K562 (cell line): Measurements from ENCODE around the gene PDRG1. TPM values are rescaled to one million over a fixed set of nuclear protein-coding genes. Genes with fewer than 3 reads are reported as not detected.
A peak's percentile ranks its signal among the peaks of the same experiment; 100 is the strongest.

Experiments
- ARNT ChIP-seq, 2 experiments: fragments of 450-650 bp; IDR thresholded peaks; 2 replicates each; pipeline ENCODE4 v1.6.1; 2016; ENCODE audit warnings: mild to moderate bottlenecking in 1 of 2
- ASH1L ChIP-seq: fragments of 450-650 bp; IDR thresholded peaks from 2 replicates; pipeline ENCODE4 v1.6.1; 2018; ENCODE audit warnings: borderline replicate concordance, mild to moderate bottlenecking, low read depth; ENCODE audit not compliant: partially characterized antibody
- ATF3 ChIP-seq, 2 experiments: fragments of 450-650 bp in 1 of 2; sonication (generic) in 1 of 2; formaldehyde crosslinking in 1 of 2; IDR thresholded peaks in 1 of 2; conservative IDR thresholded peaks in 1 of 2; 2 replicates each; pipeline versions ENCODE4 v1.6.1 to v1.8.1; 2016 to 2023; ENCODE audit warnings: mild to moderate bottlenecking in 2 of 2, moderate library complexity in 2 of 2, inconsistent platforms in 1 of 2, missing genetic modification reagents in 1 of 2
- BRCA1 ChIP-seq, 2 experiments: fragments of 450-650 bp in 1 of 2; sonication (generic) in 1 of 2; formaldehyde crosslinking in 1 of 2; IDR thresholded peaks; 2 replicates each; pipeline versions ENCODE4 v1.5.0 to v1.6.1; 2017 to 2020; ENCODE audit warnings: mild to moderate bottlenecking in 1 of 2, missing genetic modification reagents in 1 of 2
- DEAF1 ChIP-seq: fragments of 450-650 bp; formaldehyde crosslinking; IDR thresholded peaks from 2 replicates; pipeline ENCODE4 v1.4.0; 2020; ENCODE audit warnings: mild to moderate bottlenecking, moderate library complexity
- JUND ChIP-seq, 2 experiments: IDR thresholded peaks; 2 replicates in 1 of 2; 3 replicates in 1 of 2; pipeline ENCODE4 v1.6.1; 2011; ENCODE audit warnings: borderline replicate concordance in 2 of 2, low read depth in 2 of 2, low read length in 2 of 2, improper control_type of control experiment in 1 of 2, missing biosample characterization in 1 of 2, missing genetic modification characterization in 1 of 2, missing genetic modification reagents in 1 of 2
- MLX ChIP-seq, 2 experiments: fragments of 450-650 bp in 1 of 2; sonication (generic) in 1 of 2; formaldehyde crosslinking; conservative IDR thresholded peaks; 2 replicates each; pipeline versions ENCODE4 v1.4.0 to v1.8.1; 2020 to 2022; ENCODE audit warnings: mild to moderate bottlenecking in 1 of 2, missing genetic modification reagents in 1 of 2
- NR2C1 ChIP-seq, 2 experiments: fragments of 450-650 bp; IDR thresholded peaks; 2 replicates each; pipeline ENCODE4 v1.6.1; 2017; ENCODE audit warnings: mild to moderate bottlenecking in 2 of 2, antibody characterized with exemption in 1 of 2, inconsistent platforms in 1 of 2, missing compliant biosample characterization in 1 of 2, missing genetic modification characterization in 1 of 2
- POLR2AphosphoS5 ChIP-seq: IDR thresholded peaks from 2 replicates; pipeline ENCODE4 v1.6.1; 2011; ENCODE audit warnings: mild to moderate bottlenecking, low read depth, low read length, moderate library complexity; ENCODE audit not compliant: control insufficient read depth, insufficient read depth
- RCOR1 ChIP-seq, 2 experiments: IDR thresholded peaks; 2 replicates each; pipeline ENCODE4 v1.6.1; 2012; ENCODE audit warnings: low read depth in 2 of 2, low read length in 2 of 2, borderline replicate concordance in 1 of 2, improper control_type of control experiment in 1 of 2
- SMAD4 ChIP-seq: fragments of 250-450 bp; sonication (Bioruptor Pico); conservative IDR thresholded peaks from 2 replicates; pipeline ENCODE4 v1.8.0; 2021; ENCODE audit warnings: inconsistent platforms, mild to moderate bottlenecking, moderate library complexity
- ZBTB11 ChIP-seq, 3 experiments: fragments of 200-800 bp in 1 of 3; fragments of 250-450 bp in 1 of 3; fragments of 450-650 bp in 1 of 3; sonication (Bioruptor Pico) in 1 of 3; sonication (Bioruptor generic) in 1 of 3; formaldehyde crosslinking in 1 of 3; IDR thresholded peaks; 2 replicates each; pipeline versions ENCODE4 v1.6.1 to v1.8.0; 2016 to 2022; ENCODE audit warnings: mild to moderate bottlenecking in 2 of 3, missing genetic modification characterization in 2 of 3, missing compliant biosample characterization in 1 of 3, moderate library complexity in 1 of 3
- ZNF263 ChIP-seq: sonication (generic); formaldehyde crosslinking; IDR thresholded peaks from 2 replicates; pipeline ENCODE4 v1.8.0; 2022; ENCODE audit warnings: mild to moderate bottlenecking, missing genetic modification reagents, borderline replicate concordance
- ZNF282 ChIP-seq: sonication (generic); formaldehyde crosslinking; IDR thresholded peaks from 2 replicates; pipeline ENCODE4 v1.8.1; 2023; ENCODE audit warnings: missing genetic modification reagents
- polyA plus RNA-seq, 8 experiments: library from polyadenylated mRNA; depleted of rRNA in 4 of 8; stranded (reverse) in 5 of 8; unstranded in 3 of 8; fragments of >200 nt; fragmentation: Nextera tagmentation in 2 of 8; fragmentation: Illumina TruSeq in 1 of 8; extraction: Ambion mirVana in 2 of 8; extraction: Trizol in 1 of 8; gene quantifications; 2 replicates each; pipeline versions ENCODE4 v1.2.1 to v1.2.3, GENCODE V29; 2011 to 2014; ENCODE audit warnings: inconsistent platforms in 1 of 8, missing spikeins in 1 of 8
- total RNA-seq, 7 experiments: library from RNA; depleted of rRNA in 6 of 7; stranded (reverse); fragments of >200 nt in 6 of 7; fragmentation: Illumina TruSeq in 2 of 7; extraction: Trizol in 2 of 7; gene quantifications; 2 replicates each; pipeline versions ENCODE4 v1.2.1 to v1.2.3, GENCODE V29; 2011 to 2021; ENCODE audit warnings: low replicate concordance in 1 of 7

PDRG1 gene
- total and polyA plus RNA-seq, 9 of the 15 experiments (the other 6 are each of a cell fraction or from before 2014, with no cell fraction given) = 12.6 to 58.6 (median 26.1) TPM

GRCh38 chr20:31968291-31969126, 16.7 kb upstream of the PDRG1 start (continued):
- TF ChIP-seq ZBTB11 (CRISPR knock-in tag; IDR thresholded peaks at IDR 0.05) (peak in 1 of 3 experiments; percentile 86; a peak in 2 of 6 replicates), ZNF282 (CRISPR knock-in tag) (peak; percentile 100), DEAF1 (CRISPR knock-in tag) (no peak), JUND (IDR thresholded peaks at IDR 0.05; ENCODE audit: borderline replicate concordance, low read depth, low read length) (peak; percentile 53), JUND (tag; IDR thresholded peaks at IDR 0.05; ENCODE audit: borderline replicate concordance, low read depth, low read length) (peak; percentile 45; the same call in 1 of the 3 replicates), ZNF263 (CRISPR knock-in tag) (peak; percentile 95), ASH1L (no peak), POLR2AphosphoS5 (no peak), RCOR1 (IDR thresholded peaks at IDR 0.05; ENCODE audit: borderline replicate concordance in 1 of 2, low read depth in 2 of 2, low read length in 2 of 2) (peak in 1 of 2 experiments; percentile 98; a peak in 2 of 4 replicates), MLX (CRISPR knock-in tag; conservative IDR thresholded peaks at IDR 0.05) (peak in 1 of 2 experiments; percentile 99; a peak in 2 of 4 replicates), ARNT (IDR thresholded peaks at IDR 0.05) (no peak), SMAD4 (CRISPR knock-in tag) (peak; percentile 96), BRCA1 (IDR thresholded peaks at IDR 0.05) (no peak), BRCA1 (CRISPR knock-in tag; IDR thresholded peaks at IDR 0.05) (peak; percentile 100), ATF3 (IDR thresholded peaks at IDR 0.05) (no peak), ATF3 (CRISPR knock-in tag; conservative IDR thresholded peaks at IDR 0.05) (peak; percentile 98), NR2C1 (IDR thresholded peaks at IDR 0.05) (no peak), NR2C1 (tag; IDR thresholded peaks at IDR 0.05) (peak; percentile 69)
